ENCODE measurements around the gene HIVEP3.

GRCh38 chr1:41702771-41703170 lies 216.0 kb downstream of the HIVEP3 start:
- no peak for TF ChIP-seq CTCF (conservative IDR thresholded peaks at IDR 0.05; ENCODE audit: low read depth, low read length)
- TF ChIP-seq EZH2 (IDR thresholded peaks at IDR 0.05; ENCODE audit: borderline replicate concordance, low read depth, low read length, poor library complexity, severe bottlenecking), result no peak
